ENCODE results near the gene SHFL. TPM values are rescaled to one million over a fixed set of nuclear protein-coding genes. Genes with fewer than 3 reads are reported as not detected.

The SHFL gene
- polyA plus RNA-seq, 1 of the 3 experiments (the other 2 are of a cell fraction), result 36.6 TPM

DNA sequence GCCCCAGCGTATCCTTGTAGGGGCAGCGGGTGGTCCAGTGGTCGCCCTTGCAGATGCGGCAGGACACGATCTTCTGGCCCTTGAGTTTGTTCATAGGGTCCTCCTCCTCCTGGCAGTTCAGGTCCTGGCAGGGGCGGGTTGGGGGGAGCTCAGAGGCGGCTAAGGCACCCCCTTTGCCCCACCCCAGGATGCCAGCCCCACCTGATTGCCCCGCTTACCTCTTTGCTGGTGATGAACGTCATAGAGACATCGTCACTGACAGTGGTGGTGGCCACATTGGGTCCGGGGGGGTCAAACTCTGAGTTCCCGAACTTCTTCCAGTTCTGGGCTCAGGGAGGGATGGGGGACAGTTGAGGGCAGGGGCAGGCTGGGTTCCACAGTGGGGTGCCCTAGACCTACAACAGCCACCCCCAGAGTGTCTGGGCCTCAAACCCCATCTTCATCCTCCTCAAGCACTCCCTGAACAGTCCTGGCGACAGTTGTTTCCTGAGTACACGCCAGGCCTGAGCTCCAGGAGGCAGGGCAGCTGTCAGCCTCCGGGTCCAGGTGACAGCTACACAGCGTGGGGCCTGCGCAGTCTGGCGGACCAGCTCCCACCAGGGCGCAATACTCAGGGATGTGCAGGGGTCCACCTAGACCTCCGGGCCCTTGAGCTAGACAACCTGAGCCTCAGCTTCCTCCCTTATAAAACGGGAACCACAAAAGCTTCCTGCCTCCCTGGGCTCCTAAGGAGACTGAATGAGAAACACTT, 30.9 kb downstream of the SHFL start:
- POLR2A ChIA-PET, result interaction anchor here (1.3 to 4.5 kb wide), 4 partner anchors 10 to 135 kb away, joined by 3 to 35 read pairs (median 9); partner anchors contain the start of genes DNMT1, MRPL4 and PPAN
- Histone ChIP-seq H3K4me2 (no peak overlapping the region), H3K9me3 (no peaks in the 10 kb centered on the region), H3K4me3 (ENCODE audit: low read depth in 2 of 2, low read length in 1 of 2) (no peak overlapping the region), H3F3A (replicated peaks; ENCODE audit: insufficient read depth) (peaks cover 42% of the 10 kb centered on the region), H3K9ac (no peak overlapping the region), H3K27ac (ENCODE audit: low read depth in 2 of 2, low read length in 1 of 2) (no peak overlapping the region), H2AFZ (ENCODE audit: low read depth) (no peak overlapping the region), H3K9me2 (no peaks in the 10 kb centered on the region), H3K79me2 (ENCODE audit: insufficient read depth) (peaks cover 25% of the 10 kb centered on the region), H3K27me3 (ENCODE audit: insufficient read depth) (no peaks in the 10 kb centered on the region), H3K36me3 (replicated peaks in 1 of 2; ENCODE audit: control insufficient read depth in 1 of 2, insufficient read depth in 2 of 2, low read length in 1 of 2) (peaks cover 12 to 36% of the 10 kb centered on the region in 2 experiments), H3K4me1 (ENCODE audit: control insufficient read depth in 1 of 2, insufficient read depth in 2 of 2, low read depth in 1 of 2, low read length in 1 of 2) (peaks cover 3 to 13% of the 10 kb centered on the region in 2 experiments; a peak in 1 of 4 replicates), H4K20me1 (ENCODE audit: insufficient read depth) (peaks cover 11% of the 10 kb centered on the region; the same call in 1 of the 2 replicates)
- DNase-seq, result no peak
- TF ChIP-seq ELF1 (IDR thresholded peaks at IDR 0.05) (no peak), RFX5 (IDR thresholded peaks at IDR 0.05; ENCODE audit: low read length) (no peak), RAD21 (IDR thresholded peaks at IDR 0.05; ENCODE audit: low read length) (no peak)
- 92% methylated on average over 11 of the region's 21 CpGs for WGBS (ENCODE audit: low lambda C conversion rate)
- CTCF ChIA-PET, result interaction anchor here (0.9 to 6.4 kb wide), 5 partner anchors 9 to 133 kb away, joined by 3 to 58 read pairs (median 11); partner anchors contain the start of gene PPAN

- Histone ChIP-seq H3F3A (replicated peaks; ENCODE audit: insufficient read depth) (peaks cover 40% of the 10 kb centered on the region), H3K27me3 (ENCODE audit: insufficient read depth) (no peaks in the 10 kb centered on the region), H3K79me2 (ENCODE audit: insufficient read depth) (peaks cover 25% of the 10 kb centered on the region), H3K36me3 (replicated peaks in 1 of 2; ENCODE audit: control insufficient read depth in 1 of 2, insufficient read depth in 2 of 2, low read length in 1 of 2) (peaks cover 12 to 36% of the 10 kb centered on the region in 2 experiments), H3K27ac (ENCODE audit: low read depth in 2 of 2, low read length in 1 of 2) (peak overlapping the region; percentile 76 to 83; a peak in 2 of 4 replicates), H3K9me2 (no peaks in the 10 kb centered on the region), H3K9ac (peak overlapping the region; percentile 89), H3K9me3 (no peaks in the 10 kb centered on the region), H2AFZ (ENCODE audit: low read depth) (no peak overlapping the region), H3K4me2 (peak overlapping the region; percentile 97), H3K4me1 (ENCODE audit: control insufficient read depth in 1 of 2, insufficient read depth in 2 of 2, low read depth in 1 of 2, low read length in 1 of 2) (peaks cover 3 to 13% of the 10 kb centered on the region in 2 experiments; a peak in 1 of 4 replicates), H3K4me3 (ENCODE audit: low read depth in 2 of 2, low read length in 1 of 2) (peak overlapping the region; percentile 87 to 89), H4K20me1 (ENCODE audit: insufficient read depth) (peaks cover 11% of the 10 kb centered on the region; the same call in 1 of the 2 replicates)
- CTCF ChIA-PET, result interaction anchor here (1.0 to 6.4 kb wide), 4 partner anchors 11 to 131 kb away, joined by 3 to 58 read pairs (median 8); partner anchors contain the start of genes ANGPTL6 and PPAN
- POLR2A ChIA-PET, result interaction anchor here (0.7 to 1.2 kb wide), 3 partner anchors 9 to 13 kb away, joined by 4 read pairs; partner anchors contain the start of gene PPAN
- DNase-seq, result no peak
- 11% methylated on average over 10 of the region's 12 CpGs for WGBS (ENCODE audit: low lambda C conversion rate)
- TF ChIP-seq NRF1 (IDR thresholded peaks at IDR 0.05; ENCODE audit: low read depth, low read length), result no peak
- TF ChIP-seq GATA2 (CRISPR knock-in tag; IDR thresholded peaks at IDR 0.05), result no peak
- no peak for TF ChIP-seq TAF1 (IDR thresholded peaks at IDR 0.05; ENCODE audit: borderline replicate concordance, low read depth, low read length)
- TF ChIP-seq ELF1 (IDR thresholded peaks at IDR 0.05), result no peak
- no peak for TF ChIP-seq MAX (IDR thresholded peaks at IDR 0.05; ENCODE audit: low read depth)
- TF ChIP-seq FOSL2 (IDR thresholded peaks at IDR 0.05; ENCODE audit: borderline replicate concordance, low read depth), result no peak
- TF ChIP-seq TEAD4 (IDR thresholded peaks at IDR 0.05; ENCODE audit: borderline replicate concordance, insufficient read depth), result no peak
- no peak for TF ChIP-seq EP300 (IDR thresholded peaks at IDR 0.05; ENCODE audit: borderline replicate concordance in 1 of 2, low read depth in 1 of 2, low read length in 1 of 2)
- TF ChIP-seq CTCF (IDR thresholded peaks at IDR 0.05), result no peak
These were observed 32.8 kb downstream of the SHFL start for GRCh38 chr19:10118960-10119359.
